GM21526 (cell line): ENCODE measurements around the gene PTPN11.
"Not testable (repeated sequence)": the region's sequence is repeated elsewhere in the genome, so short reads cannot be mapped to it uniquely, and the experiment has no call there.

Source experiments
- ATAC-seq: cut with Tn5 transposase; IDR thresholded peaks from one replicate; pipeline ENCODE4 v1.9.1; 2021; ENCODE audit warnings: moderate library complexity; ENCODE audit not compliant: unreplicated experiment, low FRiP score

The PTPN11 gene

GRCh38 chr12:112418608-112419296 is at the start of gene PTPN11:
Gene PTPN11 (plus strand): TSS chr12:112418947. CDS start chr12:112419112, 165 bp downstream.
- peak; percentile 68 for ATAC-seq

DNA sequence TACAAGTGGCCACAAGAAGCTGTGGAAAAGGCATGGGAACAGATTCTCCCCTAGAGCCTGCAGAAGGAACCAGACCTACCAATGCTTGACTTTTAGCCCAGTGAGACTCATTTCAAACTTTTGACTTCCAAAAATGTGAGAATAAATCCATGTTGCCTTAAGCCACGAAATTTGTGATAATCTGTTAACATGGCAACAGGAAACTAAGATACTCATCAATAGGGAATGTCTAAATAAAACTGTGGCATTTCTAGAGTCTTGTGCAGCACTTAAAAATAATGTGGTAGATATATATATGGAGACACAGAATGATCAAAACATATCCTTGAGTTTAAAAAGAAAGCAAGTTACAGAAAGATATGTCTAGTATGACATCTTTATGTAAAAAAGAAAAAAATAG is 48.5 kb upstream of the PTPN11 start:
- no peak for ATAC-seq

- no peak for ATAC-seq
Measured at GRCh38 chr12:112370868-112371510, 47.8 kb upstream of the PTPN11 start.

DNA sequence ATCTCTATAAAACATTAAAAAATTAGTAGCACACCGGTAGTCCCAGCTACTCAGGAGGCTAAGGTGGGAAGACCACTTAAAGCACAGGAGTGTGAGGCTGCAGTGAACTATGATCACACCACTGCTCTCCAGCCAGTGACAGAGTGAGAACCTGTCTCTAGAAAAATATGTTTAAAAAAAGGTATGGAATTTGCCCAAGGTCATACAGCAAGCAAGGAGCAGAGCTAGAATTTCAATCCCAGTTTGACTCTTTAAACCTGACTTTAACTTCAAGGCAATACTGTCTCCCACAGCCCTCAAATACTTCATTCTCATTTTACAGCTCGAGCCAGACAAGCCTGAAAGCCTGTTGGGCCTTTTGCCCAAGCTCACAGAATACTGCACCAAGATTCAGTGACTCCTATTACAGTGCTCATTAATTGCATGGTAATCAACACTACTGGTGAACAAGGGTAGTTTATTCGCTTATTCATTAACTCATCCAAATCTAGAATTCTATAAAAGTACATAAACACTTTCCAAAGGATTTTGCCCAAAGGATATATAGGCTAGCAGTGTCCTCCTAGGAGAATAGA is 44.5 kb upstream of the PTPN11 start:
- no peak for ATAC-seq

DNA sequence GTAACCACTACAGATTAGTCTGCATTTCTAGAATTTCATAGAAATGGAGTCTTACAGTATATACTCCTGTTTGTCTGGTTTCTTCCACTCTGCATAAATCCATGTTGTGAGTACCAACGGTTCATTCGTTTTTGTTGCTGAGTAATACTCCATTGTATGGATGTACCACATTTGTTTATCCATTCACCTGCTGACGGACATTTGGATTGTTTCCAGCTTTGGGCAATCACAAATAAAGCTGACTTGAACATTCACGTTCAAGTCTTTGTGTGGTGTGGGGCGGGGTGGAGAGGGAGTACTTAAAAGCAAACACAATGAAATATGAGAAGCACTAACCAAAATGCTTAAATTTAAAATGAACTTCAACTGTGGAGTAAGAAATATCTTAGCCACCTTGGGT is 43.6 kb upstream of the PTPN11 start:
- ATAC-seq, result no peak

GRCh38 chr12:112380663-112381405 is 37.9 kb upstream of the PTPN11 start:
- ATAC-seq, result no peak

GRCh38 chr12:112381406-112381882 is 37.3 kb upstream of the PTPN11 start:
- peak; percentile 49 for ATAC-seq

DNA sequence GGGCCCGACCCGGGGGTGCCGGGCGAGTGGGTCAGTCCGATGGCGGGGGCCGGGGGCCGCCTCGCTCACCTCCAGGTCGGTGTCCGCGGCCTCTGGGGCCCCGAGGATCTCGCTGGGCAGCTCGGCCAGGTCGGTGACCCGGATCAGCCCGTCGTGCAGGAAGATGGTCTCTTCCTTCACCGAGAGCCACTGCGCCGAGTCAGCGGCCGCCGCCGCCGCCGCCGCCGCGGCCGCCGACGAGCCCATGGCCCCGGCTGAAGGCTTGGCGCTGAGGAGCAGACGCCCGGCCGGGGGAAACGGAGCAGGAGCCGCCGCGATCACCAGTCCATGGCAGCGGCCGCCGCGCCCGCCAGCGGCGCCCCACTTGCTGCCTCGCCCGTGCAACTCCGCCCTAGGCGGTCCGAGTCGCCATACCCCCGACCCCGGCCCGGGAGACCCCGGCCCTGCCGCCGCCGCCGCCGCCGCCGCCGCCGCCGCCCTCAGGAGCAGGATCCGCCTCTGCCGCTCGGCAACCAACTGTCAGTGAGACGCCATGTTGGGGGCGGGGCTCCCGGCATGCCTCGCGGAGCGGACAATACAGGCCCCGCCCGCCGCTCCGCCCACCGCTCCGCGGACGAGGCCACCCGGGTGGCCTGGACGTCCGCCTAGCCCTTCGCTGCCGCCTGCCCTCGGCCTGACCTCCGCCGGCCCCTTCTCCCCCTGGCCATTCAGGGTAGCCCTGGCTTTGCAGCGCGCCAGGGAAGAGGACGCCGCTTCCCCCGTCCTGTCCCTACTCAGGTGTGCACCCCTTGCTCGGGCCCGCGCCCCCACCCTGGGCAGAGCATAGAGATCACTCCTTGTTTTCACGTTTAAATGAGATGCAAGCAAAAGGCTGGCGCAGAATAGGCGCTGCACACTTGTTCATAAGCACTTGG is 36.6 kb upstream of the PTPN11 start, which contains the start of gene HECTD4:
Gene HECTD4 (minus strand): TSS at position 549 of the 914 bp plus-strand sequence. CDS start 303 bp downstream, at position 246.
- peak; percentile 88 for ATAC-seq

DNA sequence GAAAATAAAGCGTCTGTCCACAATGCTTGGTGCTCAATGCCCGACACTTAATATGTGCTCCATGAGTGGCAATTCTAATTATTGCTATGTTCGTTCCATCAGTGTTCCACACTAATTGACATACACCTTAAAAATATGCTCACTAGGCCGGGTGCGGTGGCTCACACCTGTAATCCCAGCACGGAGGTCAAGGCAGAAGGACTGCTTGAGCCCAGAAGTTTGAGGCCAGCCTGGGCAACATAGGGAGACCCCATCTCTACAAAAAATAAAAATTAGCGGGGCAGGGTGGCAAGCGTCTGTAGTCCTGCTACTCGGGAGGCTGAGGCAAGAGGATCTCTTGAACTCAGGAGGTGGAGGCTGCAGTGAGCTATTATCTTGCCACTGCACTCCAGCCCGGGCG is 35.9 kb upstream of the PTPN11 start:
- ATAC-seq, result no peak

DNA sequence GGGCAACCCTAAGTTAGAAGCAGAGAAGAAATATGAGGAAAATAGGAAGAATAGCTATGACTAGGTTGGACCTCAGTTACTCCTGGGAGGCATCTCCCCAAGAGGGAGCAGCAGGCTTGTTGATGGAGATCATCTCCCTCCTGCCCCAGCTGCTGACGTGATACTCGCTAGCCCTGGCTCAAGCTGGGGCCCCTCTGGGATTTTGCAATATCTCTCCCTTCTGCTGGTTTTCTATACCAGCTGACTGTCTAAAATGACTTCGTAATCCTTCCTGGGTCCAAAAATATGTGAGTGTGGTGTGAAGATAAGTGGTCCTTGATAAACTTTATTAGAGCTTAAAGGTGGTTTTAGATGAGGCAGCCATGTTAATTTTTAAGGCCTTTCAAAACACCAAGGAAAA is 32.0 kb upstream of the PTPN11 start:
- ATAC-seq, result no peak

GRCh38 chr12:112389228-112389627 is 29.5 kb upstream of the PTPN11 start:
- no peak for ATAC-seq

DNA sequence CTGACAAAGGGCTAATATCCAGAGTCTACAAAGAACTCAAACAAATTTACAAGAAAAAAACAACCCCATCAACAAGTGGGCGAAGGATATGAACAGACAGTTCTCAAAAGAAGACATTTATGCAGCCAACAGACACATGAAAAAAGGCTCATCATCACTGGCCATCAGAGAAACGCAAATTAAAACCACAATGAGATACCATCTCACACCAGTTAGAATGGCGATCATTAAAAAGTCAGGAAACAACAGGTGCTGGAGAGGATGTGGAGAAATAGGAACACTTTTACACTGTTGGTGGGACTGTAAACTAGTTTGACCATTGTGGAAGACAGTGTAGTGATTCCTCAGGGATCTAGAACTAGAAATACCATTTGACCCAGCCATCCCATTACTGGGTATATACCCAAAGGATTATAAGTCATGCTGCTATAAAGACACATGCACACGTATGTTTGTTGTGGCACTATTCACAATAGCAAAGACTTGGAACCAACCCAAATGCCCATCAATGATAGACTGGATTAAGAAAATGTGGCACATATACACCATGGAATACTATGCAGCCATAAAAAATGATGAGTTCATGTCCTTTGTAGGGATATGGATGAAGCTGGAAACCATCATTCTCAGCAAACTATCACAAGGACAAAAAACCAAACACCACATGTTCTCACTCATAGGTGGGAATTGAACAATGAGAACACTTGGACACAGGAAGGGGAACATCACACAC is 28.7 kb upstream of the PTPN11 start:
- not testable (repeated sequence) for ATAC-seq

GRCh38 chr12:112393328-112393727 is 25.4 kb upstream of the PTPN11 start:
- ATAC-seq, result no peak

DNA sequence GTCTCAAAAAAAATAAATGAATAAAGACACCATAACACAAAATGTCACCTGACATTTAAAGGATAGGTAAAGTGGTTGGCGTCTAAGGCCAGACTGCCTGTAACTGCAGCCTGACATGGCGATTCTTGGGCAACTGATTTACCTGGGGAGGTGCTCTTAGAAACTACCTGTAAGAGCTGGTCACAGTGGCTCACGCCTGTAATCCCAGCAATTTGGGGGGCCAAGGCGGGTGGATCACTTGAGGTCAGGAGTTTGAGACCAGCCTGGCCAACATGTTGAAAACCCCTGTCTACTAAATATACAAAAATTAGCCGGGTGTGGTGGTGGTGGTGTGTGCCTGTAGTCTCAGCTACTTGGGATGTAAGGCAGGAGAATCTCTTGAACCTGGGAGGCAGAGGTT is 17.7 kb upstream of the PTPN11 start:
- no peak for ATAC-seq

DNA sequence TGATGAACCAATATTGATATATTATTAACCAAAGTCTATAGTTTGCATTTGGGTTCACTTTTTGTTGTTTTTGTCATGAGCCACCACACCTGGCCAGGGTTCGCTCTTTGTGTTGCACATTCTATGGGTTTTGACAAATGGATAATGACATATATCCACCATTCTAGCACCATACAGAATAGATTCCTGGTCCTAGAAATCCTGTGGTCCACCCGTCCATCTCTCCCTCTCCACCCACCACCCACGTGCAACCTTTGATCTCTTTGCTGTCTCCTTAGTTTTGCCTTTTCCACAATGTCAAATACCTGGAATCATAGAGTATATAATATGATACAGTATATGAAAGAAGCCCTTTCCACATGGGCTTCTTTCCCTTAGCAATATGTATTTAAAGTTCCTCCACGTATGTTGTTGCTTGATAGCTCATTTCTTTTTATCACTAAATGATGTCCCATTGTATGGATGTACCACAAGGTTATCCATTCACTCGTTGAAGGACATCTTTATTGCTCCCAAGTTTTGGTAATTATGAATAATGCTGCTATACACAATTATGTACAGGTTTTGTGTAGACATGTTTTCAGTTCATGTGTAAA is 16.7 kb upstream of the PTPN11 start:
- no peak for ATAC-seq

- no peak for ATAC-seq
Measured at GRCh38 chr12:112406519-112407488, 11.9 kb upstream of the PTPN11 start.

DNA sequence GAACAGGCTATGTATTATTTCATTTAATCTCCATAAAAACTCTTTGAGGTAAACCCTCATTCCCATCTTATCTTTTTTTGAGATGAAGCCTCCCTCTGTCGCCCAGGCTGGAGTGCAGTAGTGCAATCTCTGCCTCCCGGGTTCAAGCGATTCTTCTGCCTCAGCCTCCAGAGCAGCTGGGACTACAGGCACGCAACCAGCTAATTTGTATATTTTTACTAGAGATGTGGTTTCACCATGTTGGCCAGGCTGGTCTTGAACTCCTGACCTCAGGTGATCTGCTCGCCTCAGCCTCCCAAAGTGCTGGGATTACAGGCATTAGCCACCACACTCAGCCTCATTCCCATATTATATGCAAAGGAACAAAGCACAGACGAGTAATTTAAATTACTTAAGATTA is 11.1 kb upstream of the PTPN11 start:
- ATAC-seq, result not testable (repeated sequence)

DNA sequence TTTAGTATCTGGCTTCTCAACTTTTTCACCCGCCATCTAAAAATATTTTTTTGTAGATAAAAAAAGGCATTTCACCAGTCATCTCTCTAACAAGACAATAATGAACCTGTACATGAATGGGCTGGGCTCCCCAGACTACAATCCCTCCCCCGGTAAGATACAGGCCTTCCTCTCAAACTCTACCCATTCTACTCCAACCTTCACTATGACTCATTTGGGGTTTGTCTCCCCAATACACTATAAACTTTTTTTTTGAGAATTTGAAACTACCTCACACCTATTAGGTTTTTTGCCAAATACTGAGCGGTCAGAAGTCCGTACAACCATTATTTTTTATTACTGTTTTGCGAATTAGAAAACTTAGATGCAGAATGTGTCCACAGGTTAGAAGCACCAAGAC is 10.1 kb upstream of the PTPN11 start:
- no peak for ATAC-seq
